Stimulated activated CD4-positive, alpha-beta T cell treated with anti-CD3 and anti-CD28 coated beads, Interleukin-1b, Interleukin-23, amount 100 ng/mL, for 1 hour (primary cell): ENCODE data around the gene HKDC1.
"Not testable (repeated sequence)": the region's sequence is repeated elsewhere in the genome, so short reads cannot be mapped to it uniquely, and the experiment has no call there.

Experiments used
- DNase-seq, 2 donors: peaks; one replicate each; pipeline ENCODE4 v3.0.0-alpha.2; 2020; ENCODE audit warnings: low read depth in 2 of 2

The HKDC1 gene

DNA sequence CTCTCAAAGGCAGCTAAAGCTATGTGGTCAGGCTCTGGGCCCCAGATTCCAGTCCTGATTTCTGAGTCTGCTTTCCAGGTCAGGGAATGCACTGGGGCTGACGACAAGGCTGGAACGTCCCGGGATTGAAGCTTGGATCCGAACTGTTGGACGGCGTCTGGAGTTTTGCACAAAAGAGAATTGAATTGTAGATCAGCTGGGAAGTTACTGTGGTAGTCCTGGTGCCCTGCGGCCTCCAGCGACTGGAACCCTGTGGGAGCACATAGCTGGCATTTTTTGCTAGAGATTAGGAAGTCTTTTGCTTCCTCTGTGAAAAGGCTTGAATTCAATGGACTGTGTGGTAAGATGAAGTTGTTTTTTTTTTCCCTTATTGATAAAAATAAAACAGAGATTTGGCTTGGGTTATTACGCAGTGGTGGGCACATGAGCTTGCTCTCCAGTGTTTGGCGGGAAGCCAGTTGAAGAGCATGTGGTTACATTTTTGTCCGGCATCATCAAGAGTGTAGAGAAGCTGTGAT is 58.4 kb downstream of the HKDC1 start, which contains the start of gene HK1:
Gene HK1, plus strand, starts transcription at position 51 of the 518 bp plus-strand sequence.
- DNase-seq: no peak

DNA sequence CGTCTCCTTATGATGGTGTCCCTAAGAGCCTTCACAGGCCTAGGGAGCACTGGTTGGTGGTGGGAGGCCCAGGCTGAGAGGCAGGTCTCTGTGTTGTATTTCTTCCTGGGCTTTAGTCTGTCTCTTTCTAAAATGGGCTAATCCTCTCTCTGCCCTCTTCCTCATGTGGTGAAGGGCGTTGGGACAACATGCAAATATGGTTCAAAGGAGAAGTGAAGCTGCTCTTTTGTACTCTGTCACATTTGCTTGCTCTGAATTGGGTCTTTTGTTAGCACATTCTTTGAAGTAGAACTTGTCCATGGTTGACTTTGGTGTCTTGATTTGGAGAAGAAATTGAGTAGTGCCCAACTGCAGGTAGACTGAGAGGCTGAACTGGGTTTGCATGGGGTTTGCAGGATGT is 59.0 kb downstream of the HKDC1 start:
- DNase-seq: no peak

DNA sequence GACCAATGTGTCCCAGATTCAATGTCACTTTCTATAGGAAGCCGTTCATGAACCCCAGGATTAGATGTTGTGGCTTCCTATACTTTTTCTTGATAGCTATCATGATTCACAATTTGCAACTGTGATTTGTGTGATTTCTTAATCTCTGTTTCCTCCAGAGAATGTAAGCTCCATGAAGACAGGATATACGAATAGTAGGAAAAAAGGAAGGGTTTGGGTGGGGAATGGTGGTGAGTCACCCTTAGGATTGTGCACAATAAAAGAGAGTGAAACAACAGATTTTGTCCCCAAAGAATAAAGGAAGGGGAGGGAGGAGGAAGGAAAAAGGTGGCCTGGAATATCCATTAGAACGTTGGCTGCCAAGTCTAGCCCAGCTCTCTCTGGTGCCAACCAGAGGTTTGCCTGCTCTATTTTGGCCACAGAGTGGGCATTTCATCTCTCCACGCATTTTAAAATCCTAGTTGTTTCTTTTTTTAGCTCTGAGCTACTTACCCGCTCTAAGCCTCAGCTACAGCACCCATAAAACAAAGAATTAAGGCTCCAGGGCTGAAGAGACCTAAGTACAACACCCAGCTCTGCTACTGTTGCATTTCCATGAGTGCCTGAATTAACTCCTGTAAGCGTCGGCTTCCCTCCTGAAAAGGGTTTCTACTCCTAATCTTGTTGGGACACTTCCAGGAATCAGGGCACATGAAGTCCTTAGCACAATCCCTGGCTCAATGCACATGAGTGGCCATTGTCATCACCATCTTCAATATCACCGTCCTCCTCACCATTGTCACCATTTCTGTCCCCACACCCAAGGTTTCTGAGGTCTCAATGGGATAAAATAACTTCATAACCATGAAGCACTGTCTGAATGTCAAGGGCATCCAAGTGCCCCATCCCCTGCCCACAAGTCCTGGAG is 61.6 kb downstream of the HKDC1 start:
- DNase-seq: no peak

DNA sequence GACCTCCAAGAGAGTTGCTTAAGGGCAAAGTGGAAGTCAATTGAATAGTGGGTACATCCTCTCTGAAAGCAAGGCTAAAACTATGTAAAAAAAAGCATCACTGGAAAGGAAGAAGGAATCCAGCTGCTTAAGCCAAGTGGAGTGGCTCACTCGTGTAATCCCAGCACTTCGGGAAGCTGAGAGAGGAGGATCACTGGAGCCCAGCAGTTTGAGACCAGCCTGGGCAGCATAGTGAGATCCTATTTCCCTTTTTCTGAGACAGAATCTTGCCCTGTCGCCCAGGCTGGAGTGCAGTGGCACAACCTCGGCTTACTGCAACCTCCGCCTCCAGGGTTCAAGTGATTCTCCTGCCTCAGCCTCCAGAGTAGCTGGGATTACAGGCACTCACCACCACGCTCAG is 64.3 kb downstream of the HKDC1 start:
- DNase-seq: not testable (repeated sequence)

DNA sequence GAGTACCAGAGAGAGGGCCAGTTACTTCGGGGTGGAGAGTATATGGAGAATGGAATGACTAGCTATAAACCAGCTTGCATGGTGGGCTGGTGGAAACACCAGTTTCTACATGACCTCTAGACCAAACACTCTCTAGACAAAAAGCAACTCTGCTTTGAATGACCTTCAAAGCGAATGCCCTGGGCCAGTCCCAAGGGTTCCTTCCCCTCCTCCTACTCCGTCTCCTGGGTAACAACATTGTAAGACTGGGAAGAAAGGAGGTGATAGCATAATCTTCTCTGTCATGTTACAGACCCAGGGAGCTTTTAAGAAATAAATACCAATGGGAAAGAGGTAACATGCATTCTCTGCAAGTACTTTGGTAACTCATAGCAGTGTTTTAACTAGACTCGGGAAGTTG is 65.6 kb downstream of the HKDC1 start:
- no peak for DNase-seq

DNA sequence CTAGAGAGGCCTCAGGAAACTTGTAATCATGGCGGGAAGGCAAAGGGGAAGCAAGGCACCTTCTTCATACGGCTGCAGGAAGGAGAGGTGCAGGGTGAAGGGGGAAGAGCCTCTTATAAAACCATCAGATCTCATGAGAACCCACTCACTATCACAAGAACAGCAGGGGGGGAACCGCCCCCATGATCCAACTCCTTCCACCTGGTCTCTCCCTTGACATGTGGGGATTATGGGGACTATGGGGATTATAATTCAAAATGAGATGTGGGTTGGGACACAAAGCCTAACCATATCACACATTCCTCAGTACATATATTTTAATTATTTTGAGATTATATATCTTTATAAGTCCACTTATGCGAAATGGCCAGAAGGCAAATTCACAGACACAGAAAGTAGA is 67.0 kb downstream of the HKDC1 start:
- no peak for DNase-seq

DNA sequence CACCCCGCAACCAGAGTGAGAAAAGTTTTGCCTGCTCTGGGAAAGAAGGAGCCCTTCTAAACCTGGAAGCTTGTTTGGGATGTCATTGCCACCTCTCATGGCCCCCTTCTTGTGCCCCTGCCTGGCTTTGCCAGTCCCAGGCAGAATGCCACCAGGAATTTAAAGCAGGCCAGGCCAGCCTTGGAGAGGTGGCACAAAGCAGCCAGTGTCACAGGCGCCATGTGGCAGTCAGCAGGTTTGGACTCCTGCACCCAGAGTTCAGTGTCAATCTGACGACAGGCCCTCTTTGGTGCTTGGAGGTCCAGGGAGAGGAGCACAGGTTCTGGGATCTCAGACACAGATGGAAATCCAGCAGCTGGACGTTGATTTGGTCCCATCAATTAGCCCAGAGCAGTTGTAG is 70.9 kb downstream of the HKDC1 start:
- DNase-seq: no peak

DNA sequence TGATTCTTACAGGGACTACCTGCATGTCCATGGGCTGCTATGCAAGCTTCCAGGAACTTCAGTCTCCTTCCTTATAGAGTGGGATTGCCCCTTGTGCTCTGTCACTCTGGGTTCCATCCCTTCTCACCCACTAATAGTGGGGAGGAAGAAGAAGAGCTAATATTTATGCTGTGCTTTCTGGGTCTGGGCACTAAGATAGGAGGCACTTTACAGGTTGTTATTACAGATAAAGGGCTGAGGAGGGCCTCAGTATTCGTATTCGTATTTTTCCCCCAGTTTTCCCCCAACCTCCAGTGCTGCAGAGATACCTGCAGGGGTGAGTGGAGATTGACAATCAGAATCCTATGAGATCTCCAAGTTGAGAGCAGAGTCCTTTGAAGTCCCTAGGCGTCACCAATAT is 72.3 kb downstream of the HKDC1 start:
- no peak for DNase-seq

DNA sequence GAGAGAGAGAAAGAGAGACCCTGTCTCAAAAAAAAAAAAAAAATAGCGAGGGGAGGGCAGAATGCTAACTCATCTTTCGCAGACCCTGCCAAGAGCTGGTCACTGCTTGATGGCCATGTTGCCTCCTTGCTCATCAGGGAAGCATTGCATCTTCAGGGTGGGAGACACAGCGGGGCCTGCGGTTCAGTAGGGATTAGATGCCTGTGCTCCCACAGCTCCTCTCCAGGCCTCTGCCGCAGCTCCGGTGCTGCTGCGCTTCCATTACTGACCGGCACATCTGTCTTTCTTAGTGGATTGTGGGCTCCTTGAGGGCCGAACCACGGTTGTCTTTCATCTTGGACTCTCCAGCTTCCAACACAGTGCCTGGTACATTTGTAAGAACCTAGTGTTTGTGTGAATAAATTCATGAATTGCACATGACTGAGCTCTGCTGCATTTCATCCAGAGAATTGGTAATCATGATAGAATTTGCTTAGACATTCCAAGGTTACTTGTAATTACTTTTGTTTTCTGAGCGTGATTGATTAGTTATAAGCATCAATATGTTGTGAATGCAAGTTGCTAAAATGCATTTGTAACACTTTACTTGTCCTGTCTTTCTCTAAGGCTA is 75.0 kb downstream of the HKDC1 start:
- DNase-seq: no peak

DNA sequence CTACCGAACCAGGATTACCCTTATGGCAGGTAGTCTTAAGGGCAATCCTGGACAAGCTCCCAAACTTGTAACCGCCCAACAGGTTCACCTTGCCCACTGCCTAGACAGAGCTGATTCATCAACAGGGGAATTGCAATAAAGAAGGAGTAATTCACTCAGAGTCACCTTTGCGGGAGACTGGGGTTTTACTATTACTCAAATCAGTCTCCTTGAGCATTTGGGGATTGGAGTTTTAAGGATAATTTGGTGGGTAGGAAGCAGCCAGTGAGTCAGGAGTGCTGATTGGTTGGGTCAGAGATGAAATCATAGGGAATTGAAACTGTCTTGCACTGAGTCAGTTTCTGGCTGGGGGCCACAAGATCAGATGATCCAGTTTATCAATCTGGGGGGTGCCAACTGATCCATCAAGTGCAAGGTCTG is 83.5 kb downstream of the HKDC1 start:
- no peak for DNase-seq

DNA sequence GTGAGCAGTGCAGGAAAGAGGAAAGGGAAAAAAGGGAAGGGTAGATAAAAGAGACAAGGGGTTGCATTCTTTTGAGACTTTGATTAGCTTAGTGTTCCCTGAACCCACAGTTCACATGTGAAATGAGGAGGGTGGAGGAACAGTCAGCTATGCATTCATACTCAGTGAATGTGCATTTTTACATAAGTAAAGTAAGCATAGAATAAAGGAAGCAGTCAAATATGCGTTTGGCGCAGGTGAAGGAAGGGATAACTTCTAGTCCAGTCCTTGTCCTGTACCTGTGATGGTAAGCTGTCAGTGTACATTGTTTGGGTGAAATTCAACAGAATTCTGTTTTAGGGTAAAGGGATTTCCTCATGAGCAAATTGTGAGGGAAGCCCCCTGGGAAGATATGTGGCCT is 86.3 kb downstream of the HKDC1 start:
- DNase-seq: no peak

DNA sequence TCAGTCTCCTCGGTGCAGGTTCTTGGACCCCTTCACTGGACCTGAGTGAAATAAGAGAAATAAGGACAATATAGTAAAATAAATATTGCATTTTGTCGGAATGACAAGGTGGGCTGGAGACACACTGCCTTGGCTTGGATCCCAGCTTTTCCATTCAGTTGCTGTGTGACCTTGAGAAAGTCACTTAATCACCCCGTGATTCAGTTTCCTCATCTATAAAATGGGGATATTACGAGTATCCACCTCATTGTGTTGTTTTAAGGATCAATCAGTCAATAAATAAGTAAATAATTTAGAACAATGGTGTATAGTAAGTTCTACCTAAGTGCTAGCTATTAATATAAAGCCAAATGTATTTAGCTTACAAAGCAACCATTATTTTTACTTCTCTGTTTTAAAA is 87.3 kb downstream of the HKDC1 start:
- DNase-seq: no peak

DNA sequence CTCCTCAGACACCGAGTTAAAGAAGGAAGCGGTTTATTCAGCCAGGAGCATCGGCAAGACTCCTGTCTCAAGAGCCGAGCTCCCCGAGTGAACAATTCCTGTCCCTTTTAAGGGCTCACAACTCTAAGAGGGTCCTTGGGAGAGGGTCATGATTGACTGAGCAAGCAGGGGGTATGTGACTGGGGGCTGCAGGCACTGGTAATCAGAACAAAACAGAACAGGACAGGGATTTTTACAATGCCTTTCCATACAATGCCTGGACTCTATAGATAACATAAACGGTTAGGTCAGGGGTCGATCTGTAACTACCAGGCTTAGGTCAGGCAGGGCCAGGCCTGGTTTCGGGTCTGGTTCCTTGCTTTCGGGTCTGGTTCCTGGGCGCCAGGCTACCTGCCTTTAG is 88.2 kb downstream of the HKDC1 start:
- DNase-seq: not testable (repeated sequence)

DNA sequence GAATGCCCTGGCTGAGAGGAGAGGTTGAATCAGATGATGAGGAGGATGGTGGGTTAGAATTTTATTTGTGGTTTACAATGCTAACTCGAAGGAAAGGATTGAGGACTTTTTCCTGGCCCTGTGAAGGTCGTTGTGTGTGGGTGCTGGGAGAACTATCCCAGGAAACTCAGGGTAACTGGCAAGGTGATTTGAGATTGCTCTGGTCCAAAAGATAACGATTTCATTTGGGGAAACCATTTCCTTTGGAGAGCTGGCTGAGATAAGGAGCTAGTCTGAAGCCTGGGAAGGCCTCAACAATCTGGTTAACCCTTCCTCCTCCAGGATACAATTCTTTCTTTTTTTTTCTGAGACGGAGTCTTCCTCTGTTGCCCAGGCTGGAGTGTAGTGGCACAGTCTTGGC is 91.2 kb downstream of the HKDC1 start:
- DNase-seq: no peak

DNA sequence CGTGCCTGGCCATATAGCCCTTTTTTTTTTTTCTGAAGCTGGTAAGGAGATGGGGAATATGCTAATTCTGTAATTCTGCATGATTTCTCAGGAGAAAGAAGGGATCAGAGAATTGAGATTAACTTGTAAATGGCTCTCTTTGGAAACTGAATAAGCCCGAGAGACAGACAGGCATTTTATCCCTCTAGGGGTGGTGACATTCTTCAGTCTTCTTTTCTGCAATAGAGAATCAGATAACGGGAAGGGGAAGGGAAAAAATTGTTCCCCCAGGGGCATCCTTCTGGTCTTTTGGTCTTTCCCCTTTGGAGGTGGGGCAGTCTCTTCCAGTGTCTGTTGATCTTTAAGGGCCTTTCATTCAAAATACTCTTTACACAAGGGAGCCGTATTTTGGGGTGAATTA is 92.4 kb downstream of the HKDC1 start:
- no peak for DNase-seq

DNA sequence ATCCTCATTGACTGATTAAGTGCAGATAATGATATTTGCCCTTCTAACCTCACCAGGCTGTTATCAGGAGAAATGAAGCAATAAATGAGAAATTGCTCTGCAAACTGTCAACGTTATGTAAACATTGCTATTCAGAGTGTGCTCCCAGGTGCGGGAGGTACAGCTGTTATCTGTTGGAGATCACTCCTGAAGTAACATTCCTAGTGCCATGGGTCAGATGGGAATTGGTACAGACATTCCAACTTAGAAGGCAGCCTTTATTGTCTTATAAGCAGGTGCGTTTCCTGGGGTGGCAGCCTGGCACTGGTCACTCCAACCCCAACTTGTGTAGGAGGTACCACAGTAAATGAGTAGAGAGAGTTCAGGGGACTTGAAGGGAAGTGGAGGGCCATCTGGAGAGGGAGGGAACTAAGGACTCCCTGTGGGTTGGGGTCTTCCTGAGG is 95.0 kb downstream of the HKDC1 start:
- DNase-seq: no peak

DNA sequence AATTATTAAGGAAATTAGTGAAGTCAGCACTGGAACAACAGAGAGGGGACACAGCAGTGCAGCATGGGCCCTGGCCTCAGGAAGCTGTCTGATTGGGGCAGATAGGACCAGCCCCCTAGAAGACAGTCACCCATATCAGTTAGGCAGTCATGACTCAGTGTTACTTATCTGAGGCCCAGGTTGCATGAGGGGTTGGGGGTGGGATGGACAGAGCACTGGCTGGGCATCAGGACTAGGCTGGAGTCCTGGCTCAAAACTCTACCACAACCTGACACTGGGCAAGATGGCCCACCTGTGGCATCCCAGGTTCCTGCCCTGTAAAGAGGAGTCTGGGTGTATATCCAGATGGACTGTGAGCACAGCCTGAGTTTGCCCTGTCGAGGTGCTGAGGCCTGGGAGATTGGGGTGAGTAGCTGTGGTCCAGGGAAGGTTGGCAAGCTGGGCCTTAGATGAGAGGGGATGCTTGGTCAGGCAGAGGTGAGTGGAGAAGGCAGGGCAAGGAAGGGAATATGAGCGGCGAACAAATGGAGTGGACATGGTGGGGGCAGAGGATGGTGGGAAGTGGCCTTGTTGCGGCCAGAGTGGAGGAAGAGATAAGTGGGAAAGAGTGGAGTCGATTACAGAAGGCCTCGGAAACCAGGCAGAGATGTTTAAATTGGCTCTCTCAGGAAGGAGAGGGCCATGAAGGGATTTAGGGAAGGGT is 95.6 kb downstream of the HKDC1 start:
- no peak for DNase-seq

DNA sequence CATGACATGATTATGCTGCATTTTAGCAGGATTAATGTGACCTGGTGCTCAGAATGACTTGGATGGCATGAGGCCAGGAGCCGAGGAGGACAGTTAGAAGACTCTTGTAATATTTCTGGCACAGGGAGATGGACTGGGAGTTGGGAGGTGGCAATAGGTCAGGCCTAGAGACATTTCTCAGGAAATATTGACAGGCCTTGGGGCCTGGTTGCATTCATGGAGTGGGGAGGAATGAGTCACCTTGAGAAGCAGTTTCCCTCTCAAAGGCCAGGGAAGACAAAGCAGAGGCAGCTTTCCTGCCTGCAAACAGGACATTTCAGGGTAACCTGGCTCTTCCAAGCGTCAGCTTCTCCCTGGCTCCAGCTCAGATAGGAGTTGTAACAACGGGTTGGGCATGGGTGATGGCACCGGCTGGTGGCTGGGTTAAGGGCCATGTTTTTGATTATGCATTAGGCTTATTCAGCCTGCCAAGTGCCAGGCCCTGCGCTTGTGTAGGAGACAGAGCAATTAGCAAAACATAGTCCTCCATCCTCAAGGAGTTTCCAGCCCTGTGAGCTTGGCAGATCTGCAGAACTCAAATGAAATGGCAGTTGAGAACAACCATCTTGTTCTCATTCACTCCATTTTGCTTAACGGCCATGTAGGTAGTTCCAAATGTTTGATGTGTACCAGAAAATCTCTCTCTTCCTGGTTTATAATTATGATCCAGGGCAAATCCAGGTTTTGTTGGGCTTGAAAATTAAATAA is 96.4 kb downstream of the HKDC1 start:
- DNase-seq: no peak
